SKM-1 (cell line): ENCODE data around the gene ETS2.

Source experiments
- DNase-seq: peaks from one replicate; lab custom pipeline; 2025; ENCODE audit not compliant: unreplicated experiment; lab: John Stamatoyannopoulos, UW

ETS2 gene

DNA sequence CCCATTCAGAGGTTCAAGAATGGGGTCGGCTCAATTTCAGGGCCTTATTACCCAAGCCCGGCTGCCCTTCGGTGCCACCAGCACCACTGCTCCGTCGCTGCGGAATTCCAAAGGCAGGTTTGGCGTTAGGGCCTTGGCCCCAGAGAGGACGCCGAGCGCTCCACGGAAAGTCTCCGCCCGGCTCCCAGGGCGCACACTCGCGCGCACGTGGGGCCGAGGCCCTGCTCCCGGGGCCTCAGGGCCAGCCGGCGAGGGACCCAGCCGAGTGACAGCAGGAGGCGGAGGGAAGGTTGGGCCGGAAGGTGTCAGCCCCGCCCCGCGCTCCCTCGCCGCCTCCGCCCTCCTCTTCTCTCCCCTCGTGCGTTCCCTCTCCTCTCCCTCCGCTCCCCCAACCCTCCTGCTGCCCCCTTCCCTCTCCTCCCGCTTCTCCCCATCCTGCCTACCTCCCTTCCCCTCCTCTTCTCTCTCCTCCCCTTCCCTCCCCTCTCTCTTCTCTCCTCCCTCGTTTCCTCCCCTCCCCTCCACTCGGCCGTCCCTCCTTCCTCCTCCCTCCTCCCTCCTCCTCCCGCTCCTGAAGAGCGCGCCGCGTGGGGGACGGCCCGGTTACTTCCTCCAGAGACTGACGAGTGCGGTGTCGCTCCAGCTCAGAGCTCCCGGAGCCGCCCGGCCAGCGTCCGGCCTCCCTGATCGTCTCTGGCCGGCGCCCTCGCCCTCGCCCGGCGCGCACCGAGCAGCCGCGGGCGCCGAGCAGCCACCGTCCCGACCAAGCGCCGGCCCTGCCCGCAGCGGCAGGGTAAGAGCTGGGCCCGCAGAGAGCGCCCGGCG is at the start of gene ETS2:
Gene ETS2, plus strand, starts transcription at position 602 of the 825 bp plus-strand sequence. CDS start 4,106 bp downstream, outside the sequence.
- DNase-seq: peak; percentile 80

- no peak for DNase-seq
Measured at GRCh38 chr21:38756746-38757145, 49.0 kb upstream of the ETS2 start.

GRCh38 chr21:38758501-38759214 is 47.1 kb upstream of the ETS2 start:
- DNase-seq: no peak

DNA sequence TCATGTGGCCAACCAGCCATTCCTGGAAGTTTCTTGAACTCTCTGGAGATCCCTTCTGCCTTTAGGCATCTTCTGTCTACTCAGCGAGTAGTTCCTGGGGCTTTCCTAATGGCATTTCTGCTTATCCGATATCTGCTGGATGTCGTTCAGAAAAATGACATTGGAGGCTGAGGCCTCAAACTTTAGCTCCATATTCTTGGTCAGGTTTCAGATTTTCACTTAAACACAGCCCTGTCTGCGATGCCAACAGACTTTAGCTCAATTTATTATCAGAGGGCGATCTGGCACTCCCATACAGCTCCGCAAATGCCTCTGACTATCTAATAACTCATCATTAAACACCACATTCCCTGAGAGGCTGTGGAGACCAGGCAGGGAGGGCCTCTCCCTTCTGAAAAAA is 46.3 kb upstream of the ETS2 start:
- no peak for DNase-seq

DNA sequence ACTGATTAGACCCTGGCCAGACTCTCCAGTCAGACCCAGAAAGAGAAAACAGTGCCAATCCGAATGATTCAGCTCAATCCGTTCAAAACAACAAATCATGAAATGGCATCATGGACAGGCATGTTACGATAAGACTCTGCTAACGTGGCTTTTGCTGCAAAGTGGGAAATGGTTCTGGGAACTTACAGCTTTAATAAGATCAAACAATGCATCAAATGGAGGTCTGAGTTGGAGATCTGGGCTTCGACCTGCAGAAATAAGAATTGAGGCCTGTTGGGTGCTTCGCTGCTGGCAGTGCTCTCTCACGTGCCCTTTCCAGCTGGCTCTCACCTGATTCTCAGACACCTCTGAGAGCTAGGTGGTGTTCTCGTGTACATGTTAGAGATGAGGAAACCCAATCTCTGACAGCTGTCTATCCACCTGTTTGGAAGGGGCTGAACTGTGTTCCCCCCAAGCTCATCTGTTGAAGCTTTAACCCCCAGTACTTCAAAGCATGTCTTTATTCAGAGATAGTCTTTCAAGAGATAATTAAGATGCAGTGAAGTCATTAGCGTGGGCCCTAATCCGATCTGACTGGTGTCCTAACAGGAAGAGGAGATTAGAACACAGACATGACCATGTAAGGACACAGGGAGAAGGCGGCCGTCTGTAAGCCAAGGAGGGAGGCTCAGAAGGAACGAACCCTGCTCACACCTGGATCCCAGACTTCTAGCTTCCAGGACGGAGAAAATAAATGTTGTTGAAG is 45.5 kb upstream of the ETS2 start:
- DNase-seq: no peak

GRCh38 chr21:38760762-38761155 is 45.0 kb upstream of the ETS2 start:
- DNase-seq: no peak

GRCh38 chr21:38761531-38761930 is 44.2 kb upstream of the ETS2 start:
- DNase-seq: no peak

DNA sequence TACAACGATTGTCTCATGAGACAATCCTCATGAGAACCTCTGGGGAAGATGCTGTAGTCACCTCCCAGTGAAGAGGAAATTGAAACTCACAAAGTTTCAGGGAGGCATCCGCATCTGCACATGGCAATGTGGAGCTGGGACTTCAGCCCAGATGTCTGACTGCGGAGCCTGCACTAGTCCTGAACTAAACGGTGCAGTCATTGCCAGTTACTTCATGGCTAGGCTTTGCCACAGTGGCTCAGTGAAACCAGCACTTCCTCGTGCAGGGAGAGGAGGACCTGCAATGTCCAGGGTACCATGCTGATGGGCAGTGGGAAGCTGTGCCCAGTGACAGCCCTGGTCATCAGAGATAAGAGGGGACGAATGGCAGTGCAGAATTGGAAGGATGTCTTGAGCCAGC is 40.7 kb upstream of the ETS2 start:
- DNase-seq: no peak

- no peak for DNase-seq
Measured at GRCh38 chr21:38766987-38767722, 38.6 kb upstream of the ETS2 start.

DNA sequence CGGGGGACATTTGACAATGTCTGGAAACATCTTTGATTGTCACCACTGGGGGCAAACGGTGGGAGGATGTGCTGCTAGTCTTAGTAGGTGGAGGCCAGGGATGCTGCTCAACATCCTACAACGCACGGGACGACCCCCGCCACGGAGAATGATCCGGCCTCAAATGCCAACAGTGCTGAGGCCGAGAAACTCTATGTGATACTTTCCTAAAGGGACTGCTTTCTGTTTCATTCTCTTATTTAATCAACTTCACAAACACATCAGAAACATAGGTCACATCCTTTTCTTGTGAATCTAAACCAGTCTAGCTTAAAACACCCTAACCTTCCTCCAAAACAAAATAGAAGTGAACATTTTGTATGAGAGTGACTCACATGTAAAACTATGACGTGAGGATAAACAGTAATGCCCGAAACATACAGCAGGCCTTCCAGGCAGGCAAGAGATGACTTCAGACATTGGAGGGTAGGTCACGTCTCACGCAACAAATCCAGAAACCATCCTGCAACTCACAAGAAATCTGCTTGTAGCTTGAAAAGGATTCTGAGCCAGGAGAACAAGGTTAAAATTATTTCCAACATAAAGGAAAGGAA is 37.2 kb upstream of the ETS2 start:
- no peak for DNase-seq

DNA sequence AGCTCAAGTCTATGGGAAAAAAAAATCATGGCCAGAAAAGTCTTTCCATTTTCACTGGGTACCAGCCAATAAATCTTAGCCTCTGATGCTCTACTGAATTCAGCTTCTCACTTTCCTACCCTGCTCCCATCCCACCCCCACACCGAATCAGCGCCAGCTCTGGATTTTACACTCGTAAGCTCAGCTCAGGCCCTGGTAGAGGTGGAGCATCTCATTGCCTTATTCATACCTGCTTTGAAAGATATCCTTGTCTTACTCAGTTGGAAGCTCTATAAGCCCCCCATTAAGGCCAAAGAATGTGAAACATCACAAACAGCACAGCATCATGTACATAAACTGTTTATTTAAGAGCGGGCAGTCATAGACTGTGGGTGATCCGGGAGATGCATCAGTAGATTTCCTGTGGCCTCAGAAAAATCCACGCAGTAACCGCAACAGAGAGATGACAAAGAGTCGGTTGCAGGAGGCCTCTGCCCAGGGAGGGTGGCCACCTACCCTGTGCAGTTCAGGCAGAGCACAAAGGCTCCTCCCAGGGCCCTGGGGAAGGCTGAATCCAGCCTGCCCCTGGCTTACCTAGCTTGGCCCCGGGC is 36.4 kb upstream of the ETS2 start:
- no peak for DNase-seq

GRCh38 chr21:38770660-38771059 is 35.1 kb upstream of the ETS2 start:
- no peak for DNase-seq

DNA sequence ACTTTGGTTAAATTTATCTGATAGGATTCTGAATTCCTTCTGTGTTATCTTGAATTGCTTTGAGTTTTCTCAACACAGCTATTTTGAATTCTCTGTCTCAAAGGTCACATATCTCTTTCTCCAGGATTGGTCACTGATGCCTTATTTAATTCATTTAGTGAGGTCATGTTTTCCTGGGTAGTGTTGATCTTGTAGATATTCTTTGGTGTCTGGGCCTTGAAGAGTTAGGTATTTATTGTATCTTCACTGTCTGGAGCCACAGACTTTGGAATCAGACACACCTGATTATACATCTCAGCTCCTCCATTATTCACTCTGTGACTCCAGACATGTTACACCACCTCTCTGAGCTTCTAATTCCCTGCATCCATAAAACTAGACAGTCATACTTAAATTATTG is 34.2 kb upstream of the ETS2 start:
- DNase-seq: no peak

DNA sequence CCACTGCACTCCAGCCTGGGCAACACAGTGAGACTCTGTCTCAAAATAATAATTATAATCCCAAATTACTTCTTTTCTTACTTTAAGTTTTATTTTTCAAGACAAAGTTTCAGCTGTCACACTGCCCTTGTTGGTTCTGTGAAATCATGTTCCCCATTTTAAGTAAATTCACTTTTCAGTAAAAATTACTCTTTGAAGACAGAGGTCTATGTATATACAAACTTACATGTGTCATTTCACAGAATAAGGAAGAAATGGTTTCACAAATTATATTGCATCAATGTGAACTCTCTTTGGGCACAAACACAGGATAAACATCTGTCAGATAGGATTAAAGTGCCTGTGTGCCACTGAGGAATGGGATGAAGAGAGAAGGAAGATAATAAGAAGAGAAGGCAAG is 33.1 kb upstream of the ETS2 start:
- no peak for DNase-seq

DNA sequence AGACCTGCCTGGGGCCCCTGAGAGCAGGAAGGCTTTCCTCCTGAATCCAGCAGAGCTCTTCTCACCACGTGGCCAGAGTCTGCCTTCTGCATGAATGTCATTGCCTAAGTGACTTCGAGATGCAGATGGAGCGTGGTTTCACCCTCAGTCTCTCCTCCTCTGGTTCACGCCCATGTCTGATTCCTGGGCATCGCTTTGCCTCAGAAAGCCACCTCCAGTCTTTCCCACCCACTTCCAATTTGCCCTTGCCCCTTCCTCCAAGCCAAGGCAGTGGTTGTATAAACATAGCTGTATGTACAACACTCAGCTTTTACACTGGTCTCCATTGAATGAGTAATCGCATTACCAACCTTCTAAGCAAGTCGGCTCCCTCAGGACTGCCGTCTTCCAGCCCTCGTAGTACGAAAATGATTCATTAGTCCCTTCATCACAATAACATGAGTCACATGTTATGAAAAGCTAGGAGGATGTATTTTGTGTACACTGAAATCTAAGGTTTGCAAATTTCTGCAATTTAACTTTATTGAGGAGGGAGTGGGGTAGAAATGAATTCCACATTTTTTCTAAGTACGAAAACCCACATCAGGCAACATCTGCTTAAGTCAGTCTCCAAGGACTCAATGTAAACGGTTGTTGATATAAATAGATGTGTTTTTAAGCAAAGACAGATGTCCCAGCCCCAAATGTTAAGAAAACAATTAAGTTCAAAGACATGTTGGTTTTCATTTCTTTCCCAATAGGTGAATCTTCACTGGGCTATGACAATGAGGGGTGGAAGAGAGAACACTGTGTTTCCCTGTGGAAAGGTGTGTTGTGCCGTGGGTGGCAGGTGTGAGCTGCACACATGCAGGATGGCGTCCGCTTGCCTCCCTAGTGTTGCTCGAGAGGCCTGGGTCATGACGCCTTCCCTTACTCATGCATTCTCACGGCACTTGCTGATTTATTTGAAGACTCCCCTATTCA is 32.3 kb upstream of the ETS2 start:
- no peak for DNase-seq

DNA sequence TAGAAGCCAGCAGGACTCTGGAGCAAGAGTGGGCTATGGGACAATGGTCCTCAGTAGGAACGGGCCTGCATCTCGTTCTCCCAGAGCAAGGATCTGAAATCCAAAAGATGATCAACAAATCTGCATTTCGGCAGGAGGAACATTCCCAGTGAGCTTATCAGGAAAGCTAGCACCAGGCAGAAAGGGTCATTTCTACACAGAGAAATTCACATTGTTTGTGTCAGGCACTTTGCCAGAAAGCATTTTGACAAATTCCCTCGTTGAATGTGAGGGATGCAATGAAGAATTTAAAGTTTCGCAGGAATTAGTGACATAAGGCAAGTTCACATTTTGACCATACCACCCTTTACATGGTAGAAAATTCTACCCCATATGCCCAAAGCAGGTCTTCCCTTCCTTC is 31.6 kb upstream of the ETS2 start:
- DNase-seq: no peak

DNA sequence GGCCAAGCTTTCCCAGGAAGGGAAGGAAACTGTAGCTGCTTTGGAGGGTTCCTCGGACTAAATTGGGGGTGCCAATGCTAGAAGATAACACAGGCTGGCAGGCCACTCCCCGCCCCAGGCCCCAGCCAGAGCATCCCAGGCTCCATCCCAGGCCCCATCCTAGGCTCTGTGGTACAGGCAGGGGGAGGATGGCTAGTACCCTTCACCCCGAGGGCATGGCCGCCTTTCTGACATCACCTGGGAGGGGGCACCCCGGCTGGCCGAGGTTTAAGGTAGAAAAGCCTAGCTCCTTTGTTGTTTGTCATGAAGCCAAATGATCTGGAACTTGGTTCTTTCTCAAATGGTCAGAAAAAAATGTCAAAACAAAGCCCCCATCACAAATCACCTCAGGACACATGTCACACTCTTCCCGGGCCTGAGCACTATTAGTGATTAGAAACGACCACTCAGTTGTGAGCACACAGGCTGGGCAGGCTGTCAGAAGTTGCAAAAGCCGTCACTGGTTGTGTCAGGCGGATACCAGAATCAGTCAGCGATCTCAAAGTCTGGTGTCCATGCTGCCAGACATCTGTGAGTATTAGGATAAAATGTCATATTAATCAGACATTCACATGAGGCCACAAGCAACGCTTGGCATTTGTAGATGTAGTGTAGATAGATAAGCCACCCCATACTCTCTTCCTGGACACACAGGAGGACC is 31.0 kb upstream of the ETS2 start:
- no peak for DNase-seq

- DNase-seq: no peak
Measured at GRCh38 chr21:38775733-38776132, 30.0 kb upstream of the ETS2 start.

- no peak for DNase-seq
Measured at GRCh38 chr21:38777015-38777414, 28.7 kb upstream of the ETS2 start.
